ENCODE measurements around the gene SFRP2.
A peak's percentile ranks its signal among the peaks of the same experiment; 100 is the strongest.

The SFRP2 gene

DNA sequence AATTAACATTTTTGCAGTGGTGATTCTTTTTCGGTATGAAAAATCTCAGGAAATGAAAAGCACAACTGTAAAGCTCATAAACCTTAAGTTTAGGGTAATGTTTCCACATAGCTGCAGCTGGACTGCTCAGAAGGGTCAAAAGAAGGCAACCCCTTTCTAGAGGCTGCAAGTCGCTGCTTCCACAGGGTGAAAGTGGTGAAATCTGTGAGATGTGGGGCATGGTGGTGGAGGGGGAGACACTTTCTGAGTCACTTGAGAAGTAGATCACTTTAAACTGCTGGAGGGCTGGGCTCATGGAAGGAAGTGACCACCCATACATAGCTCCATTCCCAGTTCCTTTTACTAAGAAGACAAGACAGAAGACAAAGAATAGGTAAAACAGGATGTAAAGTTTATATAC lies 8.7 kb downstream of the SFRP2 start:
- Histone ChIP-seq H3K27me3 (ENCODE audit: insufficient read depth, low read length) (no peaks in the 10 kb centered on the region), H3K4me1 (ENCODE audit: insufficient read depth, low read length) (peaks cover 15% of the 10 kb centered on the region), H3K36me3 (ENCODE audit: insufficient read depth, low read length) (peaks cover 49% of the 10 kb centered on the region), H3K4me3 (ENCODE audit: low read length) (no peak overlapping the region), H2AFZ (ENCODE audit: low read depth, low read length) (no peak overlapping the region), H3K9me3 (ENCODE audit: low read length) (no peaks in the 10 kb centered on the region)

DNA sequence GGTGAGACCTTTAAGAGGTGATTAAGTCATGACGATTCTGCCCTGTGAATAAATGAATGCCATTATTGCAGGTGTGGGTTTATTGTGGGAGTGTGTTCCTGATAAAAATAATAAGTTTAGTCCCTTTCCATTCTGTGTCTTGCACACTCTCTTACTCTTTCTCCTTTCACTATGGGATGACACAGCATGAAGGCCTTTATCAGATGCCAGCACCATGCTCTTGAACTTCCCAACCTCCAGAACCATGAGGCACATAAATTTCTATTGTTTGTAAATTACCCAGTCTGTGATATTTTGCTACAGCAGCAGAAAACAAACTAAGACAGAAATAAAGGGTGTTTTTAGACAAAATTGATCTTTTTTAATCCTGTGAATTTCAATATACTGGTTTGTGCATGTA lies 10.5 kb downstream of the SFRP2 start:
- Histone ChIP-seq H3K27me3 (ENCODE audit: insufficient read depth, low read length) (no peaks in the 10 kb centered on the region), H3K9me3 (ENCODE audit: low read length) (no peaks in the 10 kb centered on the region), H3K4me3 (ENCODE audit: low read length) (no peak overlapping the region), H2AFZ (ENCODE audit: low read depth, low read length) (no peak overlapping the region), H3K4me1 (ENCODE audit: insufficient read depth, low read length) (peaks cover 2% of the 10 kb centered on the region), H3K36me3 (ENCODE audit: insufficient read depth, low read length) (peaks cover 30% of the 10 kb centered on the region)

DNA sequence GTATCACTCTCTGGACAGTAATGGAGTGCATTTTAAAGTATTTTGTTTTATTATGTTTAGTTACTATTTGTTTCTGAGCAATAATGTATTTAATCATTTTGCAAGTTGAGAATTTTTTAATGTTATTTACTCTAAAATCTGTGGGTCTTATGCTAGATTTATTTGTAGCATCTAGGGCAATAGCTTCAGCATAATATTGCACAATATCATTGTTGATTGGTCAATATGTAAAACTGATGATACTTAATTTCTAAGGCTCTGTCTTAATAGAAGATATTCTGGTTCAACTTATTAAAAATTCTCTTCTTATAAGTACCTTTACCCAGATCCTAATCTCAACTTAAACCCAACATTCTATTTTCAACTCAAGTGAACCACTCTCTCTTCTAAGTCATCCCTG lies 11.5 kb downstream of the SFRP2 start:
- Histone ChIP-seq H3K9me3 (ENCODE audit: low read length) (peaks cover 3% of the 10 kb centered on the region), H2AFZ (ENCODE audit: low read depth, low read length) (no peak overlapping the region), H3K4me3 (ENCODE audit: low read length) (no peak overlapping the region), H3K27me3 (ENCODE audit: insufficient read depth, low read length) (no peaks in the 10 kb centered on the region), H3K4me1 (ENCODE audit: insufficient read depth, low read length) (peaks cover 2% of the 10 kb centered on the region), H3K36me3 (ENCODE audit: insufficient read depth, low read length) (peaks cover 21% of the 10 kb centered on the region)

DNA sequence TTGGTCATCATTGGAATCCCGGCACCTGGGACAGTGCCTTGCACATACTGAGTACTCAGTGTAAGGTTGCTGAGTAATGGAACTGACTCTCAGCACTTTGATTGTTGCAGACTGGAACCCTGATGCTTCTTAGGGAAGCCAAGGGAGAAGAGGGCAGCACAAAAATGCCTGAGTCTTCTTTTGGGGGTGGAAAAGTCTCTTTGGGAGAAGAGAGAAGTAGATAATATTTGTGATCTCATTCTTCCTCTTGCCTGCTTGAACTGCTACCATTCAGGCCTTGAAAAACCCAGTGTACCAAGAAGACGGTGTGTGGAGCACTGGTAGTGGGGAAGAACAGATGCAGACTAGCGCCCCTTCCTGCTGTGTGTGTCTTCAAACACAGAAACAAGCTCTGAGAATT lies 12.3 kb downstream of the SFRP2 start:
- Histone ChIP-seq H3K9me3 (ENCODE audit: low read length) (peaks cover 6% of the 10 kb centered on the region), H3K36me3 (ENCODE audit: insufficient read depth, low read length) (peaks cover 13% of the 10 kb centered on the region), H2AFZ (ENCODE audit: low read depth, low read length) (no peak overlapping the region), H3K4me1 (ENCODE audit: insufficient read depth, low read length) (no peaks in the 10 kb centered on the region), H3K27me3 (ENCODE audit: insufficient read depth, low read length) (no peaks in the 10 kb centered on the region), H3K4me3 (ENCODE audit: low read length) (no peak overlapping the region)

DNA sequence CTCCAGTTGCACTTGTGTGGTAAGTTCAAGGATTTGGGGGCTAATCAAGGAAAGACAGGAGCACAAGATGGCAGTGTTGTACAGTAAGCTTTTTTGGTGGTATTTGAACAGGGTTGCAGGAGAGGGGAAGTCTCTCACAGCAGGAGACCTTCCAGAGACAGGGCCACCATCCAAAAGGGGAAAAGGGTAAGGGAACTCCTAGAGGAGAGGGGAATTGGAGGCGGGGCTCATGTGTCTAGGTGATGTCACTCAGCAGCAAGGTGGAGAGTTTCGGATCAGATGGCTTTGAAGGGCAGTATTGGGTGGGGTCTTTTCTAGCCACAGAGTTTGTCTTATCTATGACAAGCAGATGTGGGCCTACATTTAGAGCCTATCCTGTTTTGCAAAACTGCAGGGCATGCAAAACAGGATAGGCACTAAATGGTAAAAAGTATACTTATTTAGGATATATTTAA lies 15.6 kb downstream of the SFRP2 start:
- Histone ChIP-seq H2AFZ (ENCODE audit: low read depth, low read length) (no peak overlapping the region), H3K36me3 (ENCODE audit: insufficient read depth, low read length) (no peaks in the 10 kb centered on the region)

DNA sequence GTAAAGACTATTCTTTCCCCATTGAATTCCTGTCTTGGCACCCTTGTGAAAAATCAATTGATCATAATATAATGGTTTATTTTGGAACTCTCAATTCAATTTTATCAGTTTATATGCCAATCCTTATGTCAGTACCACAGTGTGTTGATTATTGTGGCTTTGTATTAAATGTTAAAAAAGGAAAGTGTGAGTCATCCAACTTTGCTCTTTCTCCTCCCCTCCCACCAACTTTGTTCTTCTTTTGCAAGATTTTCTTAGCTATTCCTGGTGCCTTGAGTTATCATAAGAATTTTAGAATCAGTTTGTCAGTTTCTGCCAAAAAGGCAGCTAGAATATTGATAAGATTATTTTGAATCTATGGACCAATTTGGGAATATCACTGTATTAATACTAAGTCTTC lies 17.8 kb downstream of the SFRP2 start:
- H3K4me1 ChIP-seq (ENCODE audit: insufficient read depth, low read length): peaks cover 4% of the 10 kb centered on the region
- no peak overlapping the region for H2AFZ ChIP-seq (ENCODE audit: low read depth, low read length)
- no peaks in the 10 kb centered on the region for H3K36me3 ChIP-seq (ENCODE audit: insufficient read depth, low read length)
- H3K9me3 ChIP-seq (ENCODE audit: low read length): peaks cover 13% of the 10 kb centered on the region
- H3K27me3 ChIP-seq (ENCODE audit: insufficient read depth, low read length): no peaks in the 10 kb centered on the region
- no peak overlapping the region for H3K4me3 ChIP-seq (ENCODE audit: low read length)

More for the DNA sequence above, 15.6 kb downstream of the SFRP2 start:
- Histone ChIP-seq H3K9me3 (ENCODE audit: low read length) (peaks cover 11% of the 10 kb centered on the region), H3K27me3 (ENCODE audit: insufficient read depth, low read length) (no peaks in the 10 kb centered on the region), H3K4me1 (ENCODE audit: insufficient read depth, low read length) (no peaks in the 10 kb centered on the region), H3K4me3 (ENCODE audit: low read length) (no peak overlapping the region)

DNA sequence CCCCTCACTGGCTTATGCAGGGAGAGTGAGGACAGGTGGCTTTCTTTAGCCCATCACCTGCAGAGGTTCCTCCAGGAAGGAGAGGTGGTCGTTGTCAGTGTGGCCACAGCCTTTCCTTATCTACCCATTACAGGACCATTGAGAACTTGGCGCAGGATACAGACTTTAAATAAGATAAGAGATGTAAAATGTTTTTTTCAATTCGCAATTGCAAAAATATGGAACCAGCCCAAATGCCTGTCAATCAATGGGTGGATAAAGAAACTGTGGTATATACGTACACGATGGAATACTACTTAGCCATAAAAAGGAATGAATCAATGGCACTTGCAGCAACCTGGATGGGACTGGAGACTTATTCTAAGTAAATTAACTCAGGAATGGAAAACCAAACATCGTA lies 22.1 kb downstream of the SFRP2 start:
- Histone ChIP-seq H2AFZ (ENCODE audit: low read depth, low read length) (no peak overlapping the region), H3K9me3 (ENCODE audit: low read length) (peaks cover 7% of the 10 kb centered on the region), H3K4me3 (ENCODE audit: low read length) (no peak overlapping the region), H3K4me1 (ENCODE audit: insufficient read depth, low read length) (peaks cover 31% of the 10 kb centered on the region), H3K27me3 (ENCODE audit: insufficient read depth, low read length) (no peaks in the 10 kb centered on the region), H3K36me3 (ENCODE audit: insufficient read depth, low read length) (no peaks in the 10 kb centered on the region)

DNA sequence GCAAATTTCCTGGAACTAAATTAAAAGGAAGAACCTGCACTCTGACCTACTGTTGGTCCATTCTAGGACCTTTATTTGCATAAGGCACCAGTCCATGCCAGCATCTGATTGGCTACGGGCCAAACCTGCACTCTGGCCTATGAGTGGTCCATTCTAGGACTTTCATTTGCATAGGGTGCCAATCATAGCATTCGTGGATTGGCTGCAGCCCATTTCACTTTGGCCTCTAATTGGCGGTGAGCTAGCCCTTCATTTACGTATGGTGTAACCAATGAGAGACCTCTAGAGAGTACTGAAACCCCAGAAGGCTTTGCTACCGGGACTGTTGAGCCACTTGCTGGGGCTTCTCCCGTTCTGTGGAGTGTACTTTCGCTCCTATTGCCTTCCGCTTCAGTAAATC lies 23.0 kb downstream of the SFRP2 start:
- H3K4me1 ChIP-seq (ENCODE audit: insufficient read depth, low read length): peaks cover 31% of the 10 kb centered on the region
- no peaks in the 10 kb centered on the region for H3K36me3 ChIP-seq (ENCODE audit: insufficient read depth, low read length)
- peaks cover 4% of the 10 kb centered on the region for H3K9me3 ChIP-seq (ENCODE audit: low read length)
- H3K4me3 ChIP-seq (ENCODE audit: low read length): no peak overlapping the region
- H3K27me3 ChIP-seq (ENCODE audit: insufficient read depth, low read length): no peaks in the 10 kb centered on the region
- H2AFZ ChIP-seq (ENCODE audit: low read depth, low read length): no peak overlapping the region

DNA sequence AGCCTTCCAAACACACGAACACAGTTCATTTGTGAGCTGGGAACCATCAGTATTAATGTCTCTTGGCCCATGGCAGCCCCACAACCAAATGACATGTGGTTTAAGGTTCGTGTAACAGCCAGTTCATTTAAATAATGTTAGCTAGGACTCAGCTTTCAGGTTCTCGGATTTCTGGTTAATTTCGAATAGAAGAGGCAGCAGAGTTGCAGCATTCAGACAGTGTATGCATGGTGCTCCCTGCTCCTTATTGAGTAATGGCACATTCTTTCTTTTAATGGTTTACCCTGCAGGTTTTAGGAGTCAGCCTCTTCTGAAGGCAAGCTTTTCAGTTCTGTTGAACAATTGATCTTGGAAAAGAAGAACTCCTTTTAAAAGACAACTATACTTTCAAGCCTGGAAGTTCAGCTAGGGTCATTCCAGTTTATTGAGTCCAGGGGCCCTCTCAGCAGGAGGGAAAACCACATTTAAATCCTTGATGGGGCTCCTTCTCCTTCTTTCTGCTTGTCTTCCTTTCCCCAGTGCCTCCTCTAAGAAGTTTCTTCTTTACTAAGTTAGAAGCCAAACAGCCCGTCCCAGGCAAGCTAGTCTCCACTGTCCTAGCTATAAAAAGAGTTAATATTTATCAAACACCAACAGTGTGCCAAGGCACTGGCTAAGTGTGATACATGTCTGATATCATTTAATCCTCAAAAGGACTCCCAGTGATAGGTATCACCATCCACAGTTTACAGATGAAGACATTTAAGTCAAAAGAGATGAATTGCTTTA lies 24.1 kb downstream of the SFRP2 start:
- Histone ChIP-seq H2AFZ (ENCODE audit: low read depth, low read length) (no peak overlapping the region), H3K27me3 (ENCODE audit: insufficient read depth, low read length) (no peaks in the 10 kb centered on the region), H3K9me3 (ENCODE audit: low read length) (peaks cover 2% of the 10 kb centered on the region), H3K4me1 (ENCODE audit: insufficient read depth, low read length) (peaks cover 35% of the 10 kb centered on the region), H3K36me3 (ENCODE audit: insufficient read depth, low read length) (no peaks in the 10 kb centered on the region), H3K4me3 (ENCODE audit: low read length) (peak overlapping the region; percentile 3)

DNA sequence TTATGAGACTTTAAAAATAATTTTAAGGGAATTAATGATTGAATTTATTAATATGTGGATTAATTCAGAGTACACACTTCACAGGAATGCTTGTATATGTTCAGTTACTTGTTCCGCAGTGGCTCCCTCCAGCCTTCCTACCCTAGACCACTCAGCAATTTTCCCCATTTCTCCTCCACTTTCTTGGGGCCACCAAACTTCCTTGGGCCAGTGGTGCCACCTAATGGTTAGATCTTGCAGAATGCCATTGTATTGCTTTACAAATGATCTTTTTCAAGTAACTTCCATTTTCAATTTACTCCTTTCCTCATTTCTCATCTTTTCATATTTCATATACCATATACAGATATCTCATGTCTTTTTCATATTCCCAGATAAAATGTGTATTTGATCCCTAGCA lies 25.5 kb downstream of the SFRP2 start:
- Histone ChIP-seq H3K4me1 (ENCODE audit: insufficient read depth, low read length) (peaks cover 43% of the 10 kb centered on the region), H2AFZ (ENCODE audit: low read depth, low read length) (no peak overlapping the region), H3K27me3 (ENCODE audit: insufficient read depth, low read length) (no peaks in the 10 kb centered on the region), H3K36me3 (ENCODE audit: insufficient read depth, low read length) (no peaks in the 10 kb centered on the region), H3K9me3 (ENCODE audit: low read length) (peaks cover 2% of the 10 kb centered on the region), H3K4me3 (ENCODE audit: low read length) (peak overlapping the region; percentile 10)

DNA sequence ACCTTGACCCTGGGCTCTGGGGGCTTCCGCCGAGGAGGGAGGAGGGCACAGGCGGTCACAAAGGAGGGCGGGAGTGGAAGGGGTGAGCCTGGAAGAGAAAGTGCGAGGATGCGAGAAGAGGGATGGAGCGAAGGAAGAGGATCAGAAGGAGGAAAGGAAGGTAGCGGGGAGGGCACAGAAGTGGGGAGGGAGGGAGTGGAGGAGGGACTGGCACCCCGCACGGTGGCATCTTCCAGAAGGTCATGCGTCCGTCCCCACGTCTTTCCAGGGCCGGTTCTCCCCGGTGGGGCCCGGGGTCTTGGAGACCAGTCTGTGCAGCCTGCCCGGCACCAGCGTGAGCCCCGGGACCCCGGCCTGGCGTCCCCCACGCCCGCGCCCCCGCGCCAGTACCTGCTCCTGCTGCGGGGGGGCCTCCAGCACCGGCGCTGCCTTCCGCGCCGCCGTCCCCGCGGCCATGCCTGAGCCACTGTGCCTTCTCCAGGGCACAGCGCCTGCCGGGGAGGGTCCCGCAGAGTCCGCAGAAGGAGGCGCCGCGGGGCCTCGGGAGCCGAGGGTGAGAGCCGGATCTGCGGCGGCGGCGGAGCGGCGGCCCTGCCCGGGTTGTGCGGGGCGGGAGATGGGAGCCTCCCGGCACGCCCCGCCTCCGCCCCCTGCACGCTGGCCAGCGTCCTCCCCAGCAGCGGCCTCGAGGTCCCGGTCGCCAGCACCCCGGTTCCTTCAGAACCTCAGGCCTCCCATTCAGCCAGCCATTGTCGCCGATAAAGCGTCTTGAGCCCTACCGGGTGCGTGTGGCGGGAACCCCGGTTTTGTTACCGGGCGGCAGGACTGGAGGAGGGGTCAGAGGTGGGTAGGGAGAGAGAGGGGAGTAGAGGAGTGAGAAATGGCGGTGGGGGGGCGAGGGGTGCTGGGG lies 29.2 kb downstream of the SFRP2 start, which contains the start of gene RNF175:
RNF175 (minus strand) TSS at position 618 of the 910 bp plus-strand sequence; CDS start at position 456, 162 bp downstream.
- Histone ChIP-seq H3K4me1 (ENCODE audit: insufficient read depth, low read length) (peaks cover 34% of the 10 kb centered on the region), H3K9me3 (ENCODE audit: low read length) (peaks cover 11% of the 10 kb centered on the region), H3K4me3 (ENCODE audit: low read length) (peak within 1 kb of the TSS; percentile 52), H2AFZ (ENCODE audit: low read depth, low read length) (peak within 1 kb of the TSS; percentile 68), H3K36me3 (ENCODE audit: insufficient read depth, low read length) (no peaks in the 10 kb centered on the region), H3K27me3 (ENCODE audit: insufficient read depth, low read length) (no peaks in the 10 kb centered on the region)

DNA sequence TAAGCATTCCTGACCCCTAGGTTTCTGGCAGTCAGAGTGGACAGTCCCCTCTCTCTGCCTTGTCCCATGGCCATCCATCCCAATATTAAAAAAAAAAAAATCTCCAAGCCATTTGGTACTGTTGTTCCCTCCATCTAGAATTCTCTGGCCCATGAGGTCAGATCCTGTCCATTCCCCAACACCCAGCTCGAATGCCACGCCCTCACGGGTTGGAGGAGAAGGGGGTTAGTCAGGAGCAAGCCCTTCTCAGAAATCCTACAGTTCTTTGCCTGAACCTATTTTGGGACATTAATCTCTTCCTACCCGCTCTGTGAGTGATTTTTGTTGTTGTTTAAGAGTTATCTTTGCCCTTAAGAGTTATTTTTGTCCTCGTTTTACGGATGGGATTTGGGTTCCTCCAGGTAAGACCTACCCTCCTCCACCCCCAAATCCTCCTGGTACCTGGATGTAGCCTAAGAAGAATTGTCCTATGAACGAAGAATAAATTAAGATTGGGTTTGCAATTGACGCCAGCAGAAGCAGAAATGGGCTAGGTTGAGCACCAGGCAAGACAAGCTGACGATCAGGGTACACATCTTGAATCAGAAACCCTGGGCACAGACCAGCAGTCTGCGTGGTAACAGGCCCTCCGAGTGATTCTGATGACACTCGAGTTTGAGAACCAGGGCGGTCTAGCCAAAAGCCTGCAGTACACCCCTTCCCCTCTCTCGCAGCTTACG lies 30.0 kb downstream of the SFRP2 start:
- Histone ChIP-seq H3K36me3 (ENCODE audit: insufficient read depth, low read length) (no peaks in the 10 kb centered on the region), H3K4me3 (ENCODE audit: low read length) (peak overlapping the region; percentile 52)

More for the DNA sequence above, 30.0 kb downstream of the SFRP2 start:
- peaks cover 15% of the 10 kb centered on the region for H3K9me3 ChIP-seq (ENCODE audit: low read length)
- H3K27me3 ChIP-seq (ENCODE audit: insufficient read depth, low read length): no peaks in the 10 kb centered on the region
- H3K4me1 ChIP-seq (ENCODE audit: insufficient read depth, low read length): peaks cover 26% of the 10 kb centered on the region
- peak overlapping the region; percentile 68 for H2AFZ ChIP-seq (ENCODE audit: low read depth, low read length)

Data from neuron (in vitro differentiated cells).